IPS-18a (cell line): ENCODE measurements around the gene PHLDA3.

Experiments
- H3K27ac ChIP-seq: one replicate; pipeline ENCODE4 v1.5.1; 2013; ENCODE audit warnings: low read length
- H3K27me3 ChIP-seq: one replicate; pipeline ENCODE4 v1.6.1; 2013; ENCODE audit warnings: mild to moderate bottlenecking, low read length; ENCODE audit not compliant: control insufficient read depth, insufficient read depth
- H3K36me3 ChIP-seq: one replicate; pipeline ENCODE4 v1.6.1; 2013; ENCODE audit warnings: low read depth, low read length; ENCODE audit not compliant: control insufficient read depth
- H3K4me1 ChIP-seq: one replicate; pipeline ENCODE4 v1.6.1; 2013; ENCODE audit warnings: low read depth, low read length; ENCODE audit not compliant: control insufficient read depth
- H3K4me3 ChIP-seq: one replicate; pipeline ENCODE4 v1.5.1; 2013; ENCODE audit warnings: low read length
- H3K9ac ChIP-seq: one replicate; pipeline ENCODE4 v1.6.1; 2013; ENCODE audit warnings: mild to moderate bottlenecking, low read length, moderate library complexity
- H3K9me3 ChIP-seq: one replicate; pipeline ENCODE4 v1.6.1; 2013; ENCODE audit warnings: low read depth, low read length; ENCODE audit not compliant: control insufficient read depth

Gene PHLDA3

GRCh38 chr1:201468844-201469644 lies at the start of gene PHLDA3:
Gene PHLDA3 (minus strand): TSS chr1:201469188. CDS start chr1:201468786, 402 bp downstream.
- peaks cover 6% of the 10 kb centered on the region for H3K36me3 ChIP-seq
- H3K9ac ChIP-seq = peak within 1 kb of the TSS; percentile 42
- H3K27me3 ChIP-seq = peaks cover 44% of the 10 kb centered on the region
- no peaks in the 10 kb centered on the region for H3K9me3 ChIP-seq
- H3K4me3 ChIP-seq = peak within 1 kb of the TSS; percentile 73
- H3K27ac ChIP-seq = no peak within 1 kb of the TSS
- H3K4me1 ChIP-seq = no peaks in the 10 kb centered on the region

DNA sequence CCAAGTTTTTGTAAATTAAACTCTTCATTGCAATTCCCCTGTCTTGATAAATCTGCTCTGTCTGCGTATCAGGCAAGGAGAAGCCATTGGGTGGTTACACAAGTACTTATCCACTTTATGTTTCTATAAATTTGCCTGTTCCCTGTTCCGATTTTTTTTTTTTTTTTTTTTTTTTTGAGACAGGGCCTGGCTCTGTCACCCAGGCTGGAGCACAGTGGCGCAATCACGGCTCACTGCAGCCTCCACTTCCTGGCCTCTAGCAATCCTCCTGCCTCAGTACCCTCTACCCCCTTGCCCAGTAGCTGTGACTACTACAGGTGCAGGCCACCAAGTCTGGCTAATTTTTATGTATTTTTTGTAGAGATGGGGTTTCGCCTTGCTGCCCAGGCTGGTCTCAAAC lies 49.1 kb upstream of the PHLDA3 start:
- H3K9me3 ChIP-seq = no peaks in the 10 kb centered on the region
- H3K27ac ChIP-seq = no peak overlapping the region
- no peaks in the 10 kb centered on the region for H3K27me3 ChIP-seq
- no peak overlapping the region for H3K4me3 ChIP-seq
- H3K9ac ChIP-seq = no peak overlapping the region
- H3K36me3 ChIP-seq = no peaks in the 10 kb centered on the region
- no peaks in the 10 kb centered on the region for H3K4me1 ChIP-seq

GRCh38 chr1:201517631-201518030 lies 48.6 kb upstream of the PHLDA3 start:
- Histone ChIP-seq H3K27me3 (no peaks in the 10 kb centered on the region), H3K4me1 (peaks cover 3% of the 10 kb centered on the region), H3K9me3 (no peaks in the 10 kb centered on the region), H3K4me3 (no peak overlapping the region), H3K27ac (no peak overlapping the region), H3K9ac (no peak overlapping the region), H3K36me3 (no peaks in the 10 kb centered on the region)

DNA sequence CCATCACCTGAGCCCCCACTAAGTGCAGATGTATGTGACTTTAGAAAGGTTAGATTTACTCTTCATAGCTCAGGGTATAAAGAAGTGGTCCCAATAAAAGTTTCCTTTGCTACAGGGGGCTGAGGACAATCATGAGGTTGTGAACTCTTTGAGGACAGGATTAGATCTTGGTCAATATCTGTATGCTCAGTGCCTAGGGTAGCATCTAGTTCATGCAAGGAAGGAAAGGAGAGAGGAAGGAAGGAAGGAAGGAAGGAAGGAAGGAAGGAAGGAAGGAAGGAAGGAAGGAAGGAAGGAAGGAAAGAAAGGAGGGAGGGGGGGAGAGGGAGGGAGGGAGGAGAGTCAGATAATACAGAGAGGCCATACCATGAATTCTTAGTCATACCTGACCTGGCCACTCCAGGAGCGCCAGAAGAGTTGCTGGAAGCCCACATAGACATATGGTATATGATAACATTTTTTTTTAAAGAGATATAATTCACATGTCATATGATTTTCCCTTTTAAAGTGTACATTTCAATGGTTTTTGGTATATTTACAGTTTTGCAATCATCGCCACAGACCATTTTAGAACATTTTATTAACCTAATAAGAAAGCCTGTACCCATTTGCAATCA lies 47.6 kb upstream of the PHLDA3 start:
- Histone ChIP-seq H3K9me3 (no peaks in the 10 kb centered on the region), H3K27me3 (no peaks in the 10 kb centered on the region), H3K4me1 (peaks cover 10% of the 10 kb centered on the region), H3K9ac (no peak overlapping the region), H3K27ac (no peak overlapping the region), H3K36me3 (no peaks in the 10 kb centered on the region), H3K4me3 (no peak overlapping the region)

- Histone ChIP-seq H3K36me3 (no peaks in the 10 kb centered on the region), H3K4me1 (peaks cover 11% of the 10 kb centered on the region), H3K27ac (no peak overlapping the region), H3K4me3 (no peak overlapping the region), H3K9ac (no peak overlapping the region), H3K9me3 (no peaks in the 10 kb centered on the region), H3K27me3 (no peaks in the 10 kb centered on the region)
Measured at GRCh38 chr1:201515895-201516294, 46.9 kb upstream of the PHLDA3 start.

- Histone ChIP-seq H3K27ac (no peak overlapping the region), H3K9me3 (no peaks in the 10 kb centered on the region), H3K36me3 (no peaks in the 10 kb centered on the region), H3K4me1 (peaks cover 11% of the 10 kb centered on the region), H3K9ac (no peak overlapping the region), H3K27me3 (no peaks in the 10 kb centered on the region), H3K4me3 (no peak overlapping the region)
Measured at GRCh38 chr1:201515062-201515750, 46.2 kb upstream of the PHLDA3 start.

DNA sequence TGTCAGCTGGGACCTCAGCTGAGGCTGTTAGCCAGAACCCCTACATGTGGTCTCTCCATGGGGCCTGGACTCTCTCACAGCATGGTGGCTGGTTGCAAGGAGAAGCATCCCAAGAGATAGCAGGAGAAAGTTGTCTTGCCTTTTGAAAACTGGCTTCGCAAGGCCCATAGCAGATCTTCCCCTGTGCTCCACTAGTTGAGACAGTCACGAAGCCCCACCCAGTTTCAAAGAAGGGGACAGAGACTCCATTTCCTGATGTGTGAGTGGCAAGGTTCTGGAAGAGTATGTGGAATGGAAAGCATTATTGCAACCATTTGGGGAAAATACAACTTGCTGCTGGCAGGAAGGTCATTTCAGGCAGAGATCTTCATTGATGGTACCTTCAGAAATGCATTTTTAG lies 45.5 kb upstream of the PHLDA3 start:
- Histone ChIP-seq H3K9ac (no peak overlapping the region), H3K36me3 (no peaks in the 10 kb centered on the region), H3K9me3 (no peaks in the 10 kb centered on the region), H3K27me3 (no peaks in the 10 kb centered on the region), H3K4me3 (no peak overlapping the region), H3K4me1 (peaks cover 11% of the 10 kb centered on the region), H3K27ac (no peak overlapping the region)

- no peak overlapping the region for H3K4me3 ChIP-seq
- no peaks in the 10 kb centered on the region for H3K9me3 ChIP-seq
- no peaks in the 10 kb centered on the region for H3K27me3 ChIP-seq
- no peak overlapping the region for H3K27ac ChIP-seq
- no peaks in the 10 kb centered on the region for H3K36me3 ChIP-seq
- H3K9ac ChIP-seq = no peak overlapping the region
- H3K4me1 ChIP-seq = peaks cover 11% of the 10 kb centered on the region
Measured at GRCh38 chr1:201513498-201514243, 44.7 kb upstream of the PHLDA3 start.

DNA sequence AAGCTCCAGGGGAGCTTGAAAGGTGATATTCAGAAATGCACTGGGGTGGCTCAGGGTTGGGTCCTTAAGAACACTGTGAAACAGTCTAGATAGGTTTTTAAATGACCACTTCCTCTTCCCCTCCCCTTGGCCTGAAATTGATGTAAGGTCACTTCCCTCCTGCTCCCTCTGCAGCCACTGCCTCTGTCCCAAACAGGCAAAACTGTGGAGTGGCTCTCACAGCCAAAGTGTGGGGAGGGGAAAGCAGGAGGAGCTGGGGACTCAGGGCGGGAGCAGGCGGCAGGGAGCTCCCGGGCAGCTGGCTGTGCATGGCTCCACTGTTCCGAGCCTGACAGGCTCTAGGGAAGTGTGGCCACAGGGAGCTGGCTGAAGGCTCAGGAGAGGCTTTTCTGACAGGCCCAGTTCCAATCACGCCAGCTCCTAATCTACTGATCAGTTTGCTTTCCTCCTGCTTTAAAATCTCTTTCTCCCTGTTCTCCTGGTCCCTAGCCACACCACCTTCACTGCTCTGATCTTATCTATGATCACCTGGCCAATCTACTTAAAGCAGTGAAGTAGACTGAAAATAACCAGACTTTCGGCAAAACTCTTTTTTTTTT lies 43.1 kb upstream of the PHLDA3 start:
- no peaks in the 10 kb centered on the region for H3K36me3 ChIP-seq
- H3K9me3 ChIP-seq = no peaks in the 10 kb centered on the region
- peaks cover 11% of the 10 kb centered on the region for H3K4me1 ChIP-seq
- no peak overlapping the region for H3K27ac ChIP-seq
- no peak overlapping the region for H3K4me3 ChIP-seq
- no peaks in the 10 kb centered on the region for H3K27me3 ChIP-seq
- H3K9ac ChIP-seq = no peak overlapping the region

GRCh38 chr1:201511396-201511940 lies 42.5 kb upstream of the PHLDA3 start:
- Histone ChIP-seq H3K27ac (no peak overlapping the region), H3K27me3 (no peaks in the 10 kb centered on the region), H3K4me1 (peaks cover 11% of the 10 kb centered on the region), H3K4me3 (no peak overlapping the region), H3K9me3 (no peaks in the 10 kb centered on the region), H3K36me3 (no peaks in the 10 kb centered on the region), H3K9ac (no peak overlapping the region)

GRCh38 chr1:201510734-201511133 lies 41.7 kb upstream of the PHLDA3 start:
- Histone ChIP-seq H3K4me1 (peaks cover 13% of the 10 kb centered on the region), H3K27ac (no peak overlapping the region), H3K27me3 (no peaks in the 10 kb centered on the region), H3K4me3 (no peak overlapping the region), H3K36me3 (no peaks in the 10 kb centered on the region), H3K9ac (no peak overlapping the region), H3K9me3 (no peaks in the 10 kb centered on the region)
